T-helper 9 cell (primary cell): ENCODE results near the gene USP32.
"Not testable (repeated sequence)": the region's sequence is repeated elsewhere in the genome, so short reads cannot be mapped to it uniquely, and the experiment has no call there.

Source experiments
- DNase-seq: peaks from one replicate; pipeline ENCODE4 v3.0.0-alpha.2; 2020
- total RNA-seq, 2 donors: gene quantifications; one replicate each; lab custom pipeline; 2026; lab: John Stamatoyannopoulos, UW

Gene USP32
- 51.2 to 74.1 reads per million in 2 donors for total RNA-seq

- DNase-seq, result peak; percentile 98
Measured at GRCh38 chr17:60392042-60392844, at the start of gene USP32. USP32 (minus strand) TSS chr17:60392133; CDS start chr17:60391939, 194 bp downstream.

DNA sequence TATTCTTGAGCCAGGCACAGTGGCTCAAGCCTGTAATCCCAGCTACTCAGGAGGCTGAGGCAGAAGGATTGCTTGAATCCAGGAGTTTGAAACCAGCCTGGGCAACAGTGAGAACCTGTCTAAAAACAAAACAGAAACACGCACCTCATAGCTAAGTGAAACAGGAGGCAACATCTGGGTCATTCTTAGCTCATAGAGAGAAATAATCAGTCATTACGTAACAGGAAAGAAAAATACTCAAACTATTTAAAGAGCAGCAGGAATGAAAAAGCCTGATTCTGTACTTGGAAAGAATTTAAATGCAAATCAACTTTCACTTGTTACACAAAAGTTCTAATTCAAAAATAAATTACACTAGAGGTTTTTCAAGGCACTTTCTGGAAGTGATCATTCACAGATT is 47.6 kb upstream of the USP32 start:
- DNase-seq, result no peak

DNA sequence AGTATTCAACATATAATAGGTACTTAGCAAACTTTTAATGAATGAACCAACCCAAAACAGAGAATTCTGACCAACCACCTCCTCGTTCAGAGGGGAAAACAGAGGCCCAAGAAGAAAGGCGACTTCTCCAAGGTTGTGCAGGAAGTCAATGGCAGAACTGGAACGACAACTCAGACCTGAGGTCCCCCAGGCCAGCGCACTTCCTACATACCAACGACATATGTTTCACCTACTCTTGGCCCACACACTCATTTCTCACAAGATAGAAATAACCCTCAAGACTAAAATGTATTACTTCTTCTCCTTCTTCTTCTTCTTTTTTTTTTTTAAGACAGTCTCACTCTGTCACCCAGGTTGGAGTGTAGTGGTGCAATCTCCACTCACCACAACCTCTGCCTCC is 44.7 kb upstream of the USP32 start:
- no peak for DNase-seq

GRCh38 chr17:60435244-60436167 is 43.6 kb upstream of the USP32 start:
- peak; percentile 39 for DNase-seq

- DNase-seq, result not testable (repeated sequence)
Measured at GRCh38 chr17:60433021-60433997, 41.4 kb upstream of the USP32 start.

DNA sequence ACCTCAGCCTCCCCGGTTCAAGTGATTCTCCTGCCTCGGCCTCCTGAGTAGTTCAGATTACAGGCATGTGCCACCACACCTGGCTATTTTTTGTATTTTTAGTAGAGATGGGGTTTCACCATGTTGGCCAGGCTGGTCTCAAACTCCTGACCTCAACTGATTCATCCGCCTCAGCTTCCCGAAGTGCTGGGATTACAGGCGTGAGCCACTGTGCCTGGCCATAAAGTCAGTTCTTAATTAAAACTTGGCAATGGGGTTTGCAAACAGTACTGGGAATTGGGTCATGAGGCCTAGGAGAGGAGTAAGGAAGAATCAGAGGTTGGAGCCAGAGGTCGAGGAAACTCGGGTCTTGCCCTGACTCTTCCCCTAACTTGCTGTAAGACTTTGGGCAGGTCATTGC is 38.6 kb upstream of the USP32 start:
- not testable (repeated sequence) for DNase-seq

DNA sequence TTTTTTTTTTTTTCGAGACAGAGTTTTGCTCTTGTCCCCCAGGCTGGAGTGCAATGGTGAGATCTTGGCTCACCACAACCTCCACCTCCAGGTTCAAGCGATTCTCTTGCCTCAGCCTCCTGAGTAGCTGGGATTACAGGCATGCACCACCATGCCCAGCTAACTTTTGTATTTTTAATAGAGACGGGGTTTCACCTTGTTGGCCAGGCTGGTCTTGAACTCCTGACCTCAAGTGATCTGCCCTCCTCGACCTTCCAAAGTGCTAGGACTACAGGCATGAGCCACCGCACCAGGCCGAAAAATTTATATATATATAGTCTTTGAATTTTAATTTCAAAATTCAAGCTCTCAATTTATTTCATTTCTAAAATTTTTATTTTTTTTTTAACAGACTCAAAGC is 36.6 kb upstream of the USP32 start:
- not testable (repeated sequence) for DNase-seq

GRCh38 chr17:60426596-60426995 is 34.7 kb upstream of the USP32 start:
- no peak for DNase-seq

DNA sequence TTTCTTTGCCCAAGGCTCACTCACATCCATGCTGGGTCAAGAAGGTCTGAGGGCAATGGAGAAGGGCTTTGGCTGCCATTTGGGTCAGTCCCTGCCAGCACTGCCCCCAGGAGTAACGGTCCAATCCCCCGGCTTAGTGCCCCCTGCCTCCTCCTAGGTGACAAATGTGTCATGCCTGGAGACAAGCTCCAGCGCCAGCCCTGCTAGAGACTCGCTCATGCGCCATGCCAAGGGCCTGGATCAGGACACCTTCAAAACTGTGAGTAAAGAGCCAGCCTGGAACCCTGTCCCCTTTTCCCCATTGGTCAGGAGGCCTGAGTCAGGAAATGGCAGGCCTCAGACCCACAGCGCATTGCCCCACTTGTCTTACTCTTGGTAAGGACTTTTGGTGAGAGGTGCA is 33.7 kb upstream of the USP32 start:
- no peak for DNase-seq

DNA sequence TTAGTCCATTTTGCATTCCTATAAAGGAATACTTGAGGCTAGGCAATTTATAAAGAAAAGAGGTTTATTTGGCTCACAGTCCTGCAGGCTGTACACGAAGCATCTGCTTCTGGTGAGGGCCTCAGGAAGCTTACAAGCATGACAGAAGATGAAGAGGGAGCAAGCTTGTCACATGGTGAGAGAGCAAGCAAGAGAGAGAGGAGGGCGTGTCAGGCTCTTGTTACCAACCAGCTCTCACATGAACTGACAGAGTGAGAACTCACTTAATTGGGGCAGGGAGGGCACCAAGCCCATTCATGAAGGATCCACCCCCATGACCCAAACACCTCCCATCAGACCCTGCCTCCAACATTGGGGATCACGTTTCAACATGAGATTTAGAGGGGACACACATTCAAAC is 31.9 kb upstream of the USP32 start:
- DNase-seq, result no peak

DNA sequence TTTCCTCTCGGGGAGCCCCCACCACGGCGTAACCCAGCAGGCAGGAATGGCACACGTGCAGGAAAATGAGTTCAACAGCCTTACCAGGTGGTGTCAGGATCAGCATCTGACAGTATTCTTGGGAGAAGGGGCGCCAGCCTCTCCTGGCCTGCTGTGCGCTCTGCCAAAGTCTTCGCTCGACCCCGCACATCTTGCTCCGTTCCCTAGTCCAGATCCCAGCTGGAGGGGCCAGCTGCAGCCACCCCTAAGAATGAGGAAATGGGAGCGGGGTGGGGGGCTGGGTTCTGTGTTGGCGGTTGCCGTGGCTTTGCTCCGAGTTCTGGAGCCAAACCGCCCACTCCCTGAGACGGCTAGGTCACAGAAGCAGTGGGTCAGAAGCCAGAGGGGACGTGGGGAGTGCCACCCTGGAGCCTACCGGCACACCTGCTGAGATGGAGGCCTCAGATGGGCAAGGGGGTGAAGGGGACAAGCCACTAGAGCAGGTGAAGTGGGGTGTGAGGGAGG is 30.3 kb upstream of the USP32 start, which contains the start of gene CHCT1:
Gene CHCT1, plus strand, starts transcription at position 328 of the 504 bp plus-strand sequence. Its CDS starts 104 bp downstream, at position 432.
- no peak for DNase-seq

DNA sequence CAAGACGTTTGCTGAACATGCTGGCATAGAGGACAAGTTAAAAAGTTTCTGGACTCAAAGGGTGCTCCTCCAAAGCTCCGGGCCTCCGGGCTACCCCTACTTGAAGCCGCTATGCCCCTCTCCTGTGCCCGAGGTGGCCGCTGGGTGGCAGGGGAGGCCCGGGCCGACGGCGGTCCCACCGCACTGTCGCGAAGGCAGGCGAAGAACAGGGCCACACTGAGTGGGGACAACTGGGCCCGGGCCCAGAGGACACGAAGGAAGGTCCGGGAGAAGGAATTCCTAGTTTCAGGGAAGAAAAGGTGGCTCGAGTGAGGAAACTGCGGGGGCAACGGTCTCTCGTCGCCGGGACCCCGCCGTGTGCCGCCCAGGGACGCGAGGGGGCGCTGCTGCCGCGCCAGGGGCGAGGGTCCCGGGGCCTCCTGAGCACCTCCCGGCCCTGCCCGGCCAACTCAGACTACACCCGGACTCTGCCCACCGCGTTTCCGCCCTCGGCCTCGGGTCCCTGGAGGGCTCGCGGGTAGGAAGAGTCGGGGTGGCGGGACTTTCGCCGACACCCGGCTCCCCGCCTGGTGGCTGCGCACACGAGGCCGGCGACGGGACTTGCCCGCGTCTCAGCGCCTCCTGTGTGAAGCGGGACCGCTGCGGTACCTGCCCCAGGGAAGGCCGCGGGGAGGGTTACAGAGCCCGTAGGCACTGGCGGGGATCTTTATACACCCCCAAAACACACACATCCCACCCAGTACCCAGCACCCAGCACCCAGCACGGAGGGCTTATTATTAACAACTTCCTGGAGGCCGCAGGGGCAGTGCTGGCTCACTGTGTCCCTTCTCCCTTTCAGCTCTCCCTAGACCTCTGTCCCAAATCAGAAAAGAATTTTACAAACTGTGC is 29.6 kb upstream of the USP32 start:
- DNase-seq, result peak; percentile 59

DNA sequence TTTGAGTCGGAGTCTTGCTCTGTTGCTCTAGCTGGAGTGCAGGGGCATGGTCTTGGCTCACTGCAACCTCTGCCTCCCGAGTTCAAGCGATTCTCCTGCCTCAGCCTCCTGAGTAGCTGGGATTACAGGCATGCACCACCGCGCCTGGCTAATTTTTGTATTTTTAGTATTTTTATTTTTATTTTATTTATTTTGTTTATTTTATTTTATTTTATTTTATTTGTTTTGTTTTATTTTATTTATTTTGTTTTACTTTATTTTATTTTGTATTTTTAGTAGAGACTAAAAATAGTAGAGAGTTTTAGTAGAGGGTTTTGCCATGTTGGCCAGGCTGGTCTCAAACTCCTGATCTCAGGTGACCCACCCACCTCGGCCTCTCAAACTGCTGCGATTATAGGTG is 27.9 kb upstream of the USP32 start:
- not testable (repeated sequence) for DNase-seq

- DNase-seq, result not testable (repeated sequence)
Measured at GRCh38 chr17:60419003-60419402, 27.1 kb upstream of the USP32 start.

DNA sequence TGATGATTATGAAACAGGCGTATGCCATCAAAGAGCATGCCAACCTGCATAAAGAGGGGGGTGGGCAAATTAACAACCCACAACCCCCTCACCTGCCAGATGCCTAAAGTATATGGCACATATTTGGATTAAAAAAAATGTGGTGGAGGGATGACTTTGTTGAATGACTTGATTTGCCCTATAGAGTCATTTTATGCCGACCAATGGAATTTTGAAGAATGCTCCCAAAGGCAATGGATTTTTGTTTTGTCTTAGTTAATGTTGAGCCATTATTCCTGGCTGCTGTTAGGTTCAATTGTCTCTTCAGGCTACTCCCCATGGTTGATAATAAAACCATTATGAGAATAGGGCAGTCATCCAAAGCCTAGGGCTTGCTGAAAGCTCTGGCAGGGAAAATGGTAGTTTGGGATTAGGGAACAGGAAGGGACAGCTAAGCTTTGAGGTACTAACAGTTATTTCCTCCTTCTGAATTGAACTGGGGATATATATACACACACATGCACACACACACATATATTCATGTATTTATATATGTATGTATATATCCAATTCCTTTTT is 24.5 kb upstream of the USP32 start:
- no peak for DNase-seq

DNA sequence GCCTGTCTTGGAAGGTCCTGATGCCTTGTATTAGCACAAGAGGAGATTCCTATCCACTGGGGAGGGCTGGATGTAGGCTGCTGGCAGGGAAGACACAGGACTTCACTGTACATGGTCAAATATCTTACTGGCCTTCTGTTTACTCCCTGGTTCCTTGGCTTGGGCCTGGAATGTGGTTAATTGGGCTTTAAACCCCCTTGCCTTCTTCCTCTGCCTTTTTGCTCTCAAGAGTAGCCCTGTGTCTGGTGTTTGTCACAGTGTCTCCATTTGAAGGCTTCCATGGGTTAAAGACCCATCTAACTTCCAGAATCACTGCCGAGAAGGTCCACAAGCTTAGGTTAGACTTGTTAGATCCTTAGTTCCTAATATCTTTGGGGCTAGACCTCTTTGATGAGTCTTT is 23.2 kb upstream of the USP32 start:
- no peak for DNase-seq

DNA sequence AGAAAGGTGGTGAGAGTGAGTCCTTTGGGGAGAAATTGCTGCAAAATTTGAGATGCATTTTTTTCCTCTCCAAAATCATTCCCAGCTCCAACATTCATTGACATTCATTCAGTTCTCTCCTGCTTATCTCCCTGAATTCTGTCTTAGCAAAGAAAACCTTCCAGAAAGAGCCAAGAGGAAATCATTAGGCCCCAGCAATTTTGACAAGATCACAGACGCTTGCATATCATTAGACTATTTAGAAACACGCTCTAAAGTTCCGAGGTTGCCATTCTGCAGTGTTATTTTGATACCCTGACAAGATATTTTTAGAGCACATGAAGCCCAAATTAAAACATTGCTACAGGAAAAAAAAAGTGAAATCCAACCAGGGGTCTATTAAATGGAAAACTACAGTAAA is 20.8 kb upstream of the USP32 start:
- DNase-seq, result no peak

GRCh38 chr17:60410001-60410400 is 18.1 kb upstream of the USP32 start:
- DNase-seq, result no peak

- no peak for DNase-seq
Measured at GRCh38 chr17:60406887-60407286, 15.0 kb upstream of the USP32 start.

- no peak for DNase-seq
Measured at GRCh38 chr17:60403962-60404361, 12.0 kb upstream of the USP32 start.

- DNase-seq, result no peak
Measured at GRCh38 chr17:60403523-60403810, 11.5 kb upstream of the USP32 start.
